Thyroid gland (tissue), 4 donors: ENCODE data around the gene SLC23A2.

Source experiments
- CTCF ChIP-seq, 6 experiments: fragments of 200-600 bp in 3 of 6; fragments of 450-650 bp in 3 of 6; sonication (generic) in 3 of 6; IDR thresholded peaks; one replicate each; pipeline ENCODE4 v1.5.1; 2016 to 2019; ENCODE audit warnings: antibody characterized with exemption in 6 of 6, mild to moderate bottlenecking in 2 of 6, inconsistent platforms in 1 of 6, moderate library complexity in 1 of 6
- POLR2A ChIP-seq, 2 donors: fragments of 450-650 bp; IDR thresholded peaks; one replicate each; pipeline ENCODE4 v1.6.1; 2017; ENCODE audit warnings: antibody characterized with exemption in 2 of 2, mild to moderate bottlenecking in 2 of 2, moderate library complexity in 1 of 2

GRCh38 chr20:4916971-4917881, 84.1 kb downstream of the SLC23A2 start:
- TF ChIP-seq CTCF (IDR thresholded peaks at IDR 0.05), result peak in 1 of 6 experiments; percentile 26
- no peak for TF ChIP-seq POLR2A (IDR thresholded peaks at IDR 0.05)
